HUES6 (cell line): ENCODE measurements around the gene DPYSL3.

ENCODE experiments used
- H3K27ac ChIP-seq: 2 replicates; pipeline ENCODE4 v1.7.0; 2013; ENCODE audit warnings: low read depth, mild to moderate bottlenecking, low read length, inconsistent platforms
- H3K27me3 ChIP-seq: 2 replicates; pipeline ENCODE4 v1.6.1; 2013; ENCODE audit warnings: low read length; ENCODE audit not compliant: control insufficient read depth, insufficient read depth
- H3K36me3 ChIP-seq: 2 replicates; pipeline ENCODE4 v1.6.1; 2013; ENCODE audit warnings: low read length; ENCODE audit not compliant: control insufficient read depth, insufficient read depth
- H3K4me1 ChIP-seq: 2 replicates; pipeline ENCODE4 v1.6.1; 2013; ENCODE audit warnings: low read length; ENCODE audit not compliant: control insufficient read depth, insufficient read depth
- H3K4me3 ChIP-seq: 2 replicates; pipeline ENCODE4 v1.5.1; 2013; ENCODE audit warnings: low read depth, low read length
- H3K9ac ChIP-seq: one replicate; pipeline ENCODE4 v1.6.1; 2013; ENCODE audit warnings: mild to moderate bottlenecking, low read length
- H3K9me3 ChIP-seq: 2 replicates; pipeline ENCODE4 v1.6.1; 2013; ENCODE audit warnings: low read depth, low read length; ENCODE audit not compliant: control insufficient read depth, insufficient read depth

Gene DPYSL3

DNA sequence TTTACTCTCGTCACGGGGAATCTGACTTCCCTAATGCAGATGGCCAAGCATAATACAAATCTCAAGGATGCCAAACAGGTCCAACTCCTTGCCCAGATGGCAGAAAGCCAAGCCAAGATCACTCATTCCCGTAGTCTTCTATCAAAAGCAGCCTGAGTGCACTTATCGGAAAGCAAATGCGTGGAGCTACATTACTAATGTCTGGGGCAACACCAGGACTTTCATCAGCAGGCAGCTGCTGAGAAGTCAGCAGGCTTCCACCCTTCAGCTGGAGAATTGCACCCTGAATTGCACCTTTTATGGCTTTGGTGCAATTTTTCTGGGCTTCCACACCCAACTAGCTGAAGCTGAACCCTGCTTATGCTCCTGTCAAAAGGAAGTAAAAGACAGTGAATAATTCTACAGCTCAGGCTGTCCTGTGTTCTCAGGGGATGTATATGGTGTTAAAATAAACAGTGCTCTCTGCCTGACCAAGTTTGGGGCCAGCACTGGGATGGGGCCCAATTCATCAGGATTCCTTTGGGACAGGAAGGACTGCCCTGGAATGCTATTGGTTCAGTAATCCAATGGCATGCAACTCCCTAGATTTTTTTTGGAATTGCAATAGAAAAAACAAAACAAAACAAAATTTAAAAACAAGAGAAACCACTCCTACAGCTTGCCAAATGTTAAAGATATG, 92.6 kb downstream of the DPYSL3 start:
- H3K9me3 ChIP-seq = no peaks in the 10 kb centered on the region
- H3K36me3 ChIP-seq = peaks cover 84% of the 10 kb centered on the region
- H3K4me3 ChIP-seq = no peak overlapping the region
- H3K27me3 ChIP-seq = no peaks in the 10 kb centered on the region
- no peaks in the 10 kb centered on the region; the same call in 1 of the 2 replicates for H3K4me1 ChIP-seq
- H3K9ac ChIP-seq = no peak overlapping the region
- H3K27ac ChIP-seq = no peak overlapping the region

DNA sequence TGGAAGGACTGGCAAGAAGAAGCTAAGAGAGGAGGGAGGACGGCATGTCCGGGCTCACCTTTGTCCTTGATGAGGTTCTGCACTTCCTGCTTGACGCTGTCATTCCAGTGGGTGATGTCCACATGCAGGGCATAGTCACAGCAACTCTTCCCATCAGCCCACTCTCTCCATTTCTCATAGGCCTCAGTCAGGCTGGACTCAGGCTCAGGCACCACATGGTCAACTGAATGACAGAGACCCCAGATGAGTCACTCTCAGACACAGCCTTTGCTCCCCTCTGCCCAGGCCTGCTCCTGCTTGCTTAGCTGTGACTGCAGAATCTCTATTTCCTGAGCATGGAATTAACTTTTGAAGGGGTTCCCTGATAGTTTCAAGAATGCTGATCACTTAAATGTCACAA, 94.2 kb downstream of the DPYSL3 start:
- H3K9ac ChIP-seq = no peak overlapping the region

DNA sequence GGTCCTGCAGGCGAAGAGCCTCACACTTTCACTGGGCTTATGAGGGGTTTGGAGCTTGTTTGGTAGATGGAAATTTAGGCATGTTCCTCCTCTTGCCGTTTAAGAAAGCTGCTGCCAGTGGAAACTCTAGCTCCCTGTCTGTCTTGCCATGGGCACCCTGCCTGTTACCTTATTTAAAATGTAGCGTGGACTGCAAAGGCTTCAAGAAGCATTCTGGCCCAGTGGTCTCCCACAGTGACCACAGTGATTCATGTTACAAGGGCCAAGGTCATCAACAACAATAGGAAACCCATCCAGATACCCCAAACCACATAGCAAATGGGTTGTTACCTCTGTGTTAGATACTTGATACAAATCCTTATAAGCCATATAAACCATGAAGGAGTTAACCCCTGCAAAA, 96.6 kb downstream of the DPYSL3 start:
- Histone ChIP-seq H3K27ac (no peak overlapping the region), H3K9me3 (no peaks in the 10 kb centered on the region), H3K27me3 (no peaks in the 10 kb centered on the region), H3K4me3 (no peak overlapping the region), H3K4me1 (no peaks in the 10 kb centered on the region; the same call in 1 of the 2 replicates), H3K9ac (no peak overlapping the region), H3K36me3 (peaks cover 100% of the 10 kb centered on the region)

More for the DNA sequence above, 94.2 kb downstream of the DPYSL3 start:
- Histone ChIP-seq H3K27me3 (no peaks in the 10 kb centered on the region), H3K9me3 (no peaks in the 10 kb centered on the region), H3K4me1 (no peaks in the 10 kb centered on the region; the same call in 1 of the 2 replicates), H3K27ac (no peak overlapping the region), H3K4me3 (no peak overlapping the region), H3K36me3 (peaks cover 98% of the 10 kb centered on the region)

DNA sequence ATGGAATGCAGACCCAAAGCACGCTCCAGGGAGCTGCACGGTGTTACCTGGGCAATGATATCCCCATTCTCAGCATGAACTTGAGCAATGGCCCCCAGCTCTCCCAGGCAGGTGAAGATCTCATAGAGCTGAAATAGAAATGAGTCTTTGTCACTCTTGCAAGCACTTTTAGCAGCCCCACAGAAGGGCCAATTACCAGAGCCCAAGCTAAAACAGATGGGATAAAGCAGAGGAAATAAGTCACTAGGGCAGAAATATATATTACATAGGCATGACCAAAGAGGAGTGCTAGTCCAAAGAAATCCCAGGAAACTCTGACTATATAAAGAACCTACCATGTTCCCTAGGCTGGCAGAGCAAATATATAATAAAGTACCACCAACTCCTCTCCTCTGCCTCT, 97.3 kb downstream of the DPYSL3 start:
- Histone ChIP-seq H3K36me3 (peaks cover 100% of the 10 kb centered on the region), H3K27ac (no peak overlapping the region), H3K4me3 (no peak overlapping the region)

GRCh38 chr5:147411359-147412319, 98.2 kb downstream of the DPYSL3 start:
- no peaks in the 10 kb centered on the region for H3K9me3 ChIP-seq
- H3K27me3 ChIP-seq = no peaks in the 10 kb centered on the region
- H3K4me1 ChIP-seq = no peaks in the 10 kb centered on the region; the same call in 1 of the 2 replicates
- no peak overlapping the region for H3K9ac ChIP-seq
- H3K27ac ChIP-seq = no peak overlapping the region
- H3K4me3 ChIP-seq = no peak overlapping the region
- peaks cover 100% of the 10 kb centered on the region for H3K36me3 ChIP-seq

More for the DNA sequence above, 97.3 kb downstream of the DPYSL3 start:
- no peaks in the 10 kb centered on the region for H3K9me3 ChIP-seq
- no peaks in the 10 kb centered on the region for H3K27me3 ChIP-seq
- H3K4me1 ChIP-seq = no peaks in the 10 kb centered on the region; the same call in 1 of the 2 replicates
- no peak overlapping the region for H3K9ac ChIP-seq

DNA sequence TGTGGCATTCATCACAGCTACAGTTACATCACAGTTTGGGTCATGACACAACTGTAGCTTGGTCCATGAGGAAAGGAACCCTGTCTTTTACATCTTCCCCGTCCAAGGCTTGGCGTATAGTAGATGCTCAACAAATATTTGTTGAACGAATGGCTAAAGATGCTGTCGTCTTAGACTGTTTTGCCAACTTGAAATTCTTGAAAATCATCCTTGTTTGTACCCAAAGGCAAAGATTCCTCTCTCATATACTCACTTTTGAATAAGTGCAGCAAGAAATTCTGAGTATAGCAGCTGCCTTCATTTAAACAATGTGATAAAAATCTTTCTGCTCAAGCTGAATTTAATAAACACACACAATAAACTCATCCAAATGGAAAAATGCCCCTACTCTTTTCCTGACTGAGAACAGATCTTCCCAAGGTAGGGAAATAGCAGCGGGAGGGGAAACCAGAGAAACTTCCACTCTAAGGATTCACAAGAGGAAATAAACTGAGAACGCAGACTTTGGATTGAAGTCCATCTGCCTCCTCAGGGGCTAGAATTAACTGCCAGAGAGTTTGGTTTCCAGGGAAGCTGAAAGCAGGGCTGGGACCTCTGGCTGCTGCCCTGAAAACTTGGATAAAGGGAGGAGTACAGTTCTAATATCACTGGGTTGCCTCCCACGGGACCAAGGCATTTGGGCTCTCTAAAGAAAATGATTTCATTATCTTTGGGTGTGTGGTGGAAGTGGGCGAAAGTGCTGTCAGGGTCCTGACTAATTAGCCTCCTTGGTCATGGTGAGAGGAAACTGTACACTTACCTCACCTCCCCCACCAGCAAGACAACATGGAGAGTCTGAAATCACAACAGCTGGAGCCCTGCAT, 99.1 kb downstream of the DPYSL3 start:
- Histone ChIP-seq H3K27me3 (no peaks in the 10 kb centered on the region), H3K36me3 (peaks cover 100% of the 10 kb centered on the region), H3K9ac (no peak overlapping the region), H3K4me1 (no peaks in the 10 kb centered on the region; the same call in 1 of the 2 replicates), H3K9me3 (no peaks in the 10 kb centered on the region), H3K4me3 (no peak overlapping the region), H3K27ac (no peak overlapping the region)

- Histone ChIP-seq H3K27ac (no peak overlapping the region), H3K36me3 (peaks cover 100% of the 10 kb centered on the region), H3K9me3 (no peaks in the 10 kb centered on the region), H3K4me1 (no peaks in the 10 kb centered on the region; the same call in 1 of the 2 replicates), H3K4me3 (no peak overlapping the region), H3K27me3 (no peaks in the 10 kb centered on the region), H3K9ac (no peak overlapping the region)
Measured at GRCh38 chr5:147408980-147409379, 100.9 kb downstream of the DPYSL3 start.

DNA sequence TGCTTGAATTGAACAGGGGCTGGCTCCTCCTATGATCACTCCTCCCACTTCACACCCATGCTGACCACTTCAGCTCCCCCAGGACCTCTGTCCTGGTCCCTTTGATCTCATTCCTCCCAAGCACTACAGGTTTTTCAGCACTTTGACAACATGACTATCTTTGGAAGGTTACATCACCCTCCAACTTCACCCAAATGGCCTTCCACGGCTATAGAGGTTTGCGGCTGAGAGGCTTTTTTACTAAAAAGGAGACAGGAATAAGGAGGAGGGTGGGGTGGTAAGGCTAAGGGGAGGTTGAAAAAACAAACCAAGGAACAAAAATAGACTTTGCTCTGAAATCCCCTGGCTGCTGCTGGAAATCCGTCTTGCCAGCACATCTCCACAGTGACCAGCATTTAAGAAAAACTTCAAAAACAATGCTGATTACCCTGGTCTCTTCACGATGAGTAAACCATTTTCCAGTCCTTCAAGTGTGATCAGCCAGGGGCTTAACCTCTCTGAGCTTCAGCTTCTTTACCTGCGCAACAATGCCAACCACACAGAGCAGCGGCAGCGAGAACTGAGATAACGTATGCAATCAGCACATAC, 102.7 kb downstream of the DPYSL3 start:
- H3K36me3 ChIP-seq = peaks cover 97% of the 10 kb centered on the region
- no peaks in the 10 kb centered on the region for H3K27me3 ChIP-seq
- H3K27ac ChIP-seq = no peak overlapping the region
- H3K9me3 ChIP-seq = no peaks in the 10 kb centered on the region
- no peak overlapping the region for H3K9ac ChIP-seq
- no peaks in the 10 kb centered on the region; the same call in 1 of the 2 replicates for H3K4me1 ChIP-seq
- H3K4me3 ChIP-seq = no peak overlapping the region

GRCh38 chr5:147406636-147407035, 103.2 kb downstream of the DPYSL3 start:
- Histone ChIP-seq H3K9ac (no peak overlapping the region), H3K27me3 (no peaks in the 10 kb centered on the region), H3K27ac (no peak overlapping the region), H3K4me3 (no peak overlapping the region), H3K36me3 (peaks cover 97% of the 10 kb centered on the region), H3K9me3 (no peaks in the 10 kb centered on the region), H3K4me1 (no peaks in the 10 kb centered on the region; the same call in 1 of the 2 replicates)

DNA sequence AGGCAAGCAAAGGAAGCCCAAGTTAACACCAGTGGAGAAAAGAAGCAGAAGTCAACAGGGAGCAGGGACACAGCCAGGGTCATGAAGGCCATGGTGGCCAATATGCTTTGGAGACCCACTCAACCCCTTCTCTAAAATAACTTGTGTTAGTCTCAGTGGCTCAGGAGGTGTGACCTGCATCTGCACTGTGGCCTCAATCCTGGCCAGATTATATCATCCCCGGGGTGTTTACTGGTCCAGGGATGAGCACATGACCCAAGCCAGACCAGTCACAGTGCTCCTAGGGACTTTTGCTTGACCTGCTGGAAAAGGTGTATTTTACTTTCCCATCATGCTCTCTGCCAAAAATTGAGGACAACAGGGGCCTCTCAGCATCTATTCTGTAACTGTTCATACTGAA, 105.2 kb downstream of the DPYSL3 start:
- Histone ChIP-seq H3K4me1 (0 out of 2 replicates have a peak, but pooled peaks cover 4% of the 10 kb centered on the region), H3K36me3 (peaks cover 97% of the 10 kb centered on the region), H3K4me3 (no peak overlapping the region), H3K9ac (no peak overlapping the region), H3K27me3 (no peaks in the 10 kb centered on the region), H3K9me3 (no peaks in the 10 kb centered on the region), H3K27ac (peak overlapping the region; percentile 2; the same call in 1 of the 2 replicates)
